Tibial nerve (tissue), 4 donors: ENCODE measurements around the gene OBP2B. TPM values are rescaled to one million over a fixed set of nuclear protein-coding genes. Genes with fewer than 3 reads are reported as not detected.

Source experiments
- DNase-seq, 2 donors: peaks; one replicate each; pipeline ENCODE4 v3.0.0-alpha.2; 2019; ENCODE audit warnings: low spot score in 2 of 2
- H3K27ac ChIP-seq, 4 donors: fragments of 200-600 bp; sonication (generic) in 3 of 4; one replicate each; pipeline ENCODE4 v1.5.1; 2017 to 2019; ENCODE audit warnings: mild to moderate bottlenecking in 1 of 4
- H3K27me3 ChIP-seq, 2 donors: fragments of 200-600 bp; sonication (generic) in 1 of 2; one replicate each; pipeline versions ENCODE4 v1.5.1 to v1.6.0; 2017 to 2019
- H3K36me3 ChIP-seq, 3 donors: fragments of 200-600 bp; sonication (generic); one replicate each; pipeline ENCODE4 v1.5.1; 2018 to 2019
- H3K4me1 ChIP-seq, 4 donors: fragments of 200-600 bp; sonication (generic) in 3 of 4; one replicate each; pipeline ENCODE4 v1.5.1; 2017 to 2019
- H3K4me3 ChIP-seq, 4 donors: fragments of 200-600 bp; sonication (generic) in 3 of 4; one replicate each; pipeline ENCODE4 v1.5.1; 2017 to 2019; ENCODE audit warnings: mild to moderate bottlenecking in 1 of 4, moderate library complexity in 1 of 4
- H3K9me3 ChIP-seq, 4 donors: fragments of 200-600 bp; sonication (generic) in 3 of 4; one replicate each; pipeline ENCODE4 v1.5.1; 2017 to 2019
- CTCF ChIP-seq, 5 experiments: fragments of 200-600 bp in 3 of 5; fragments of 450-650 bp in 2 of 5; sonication (generic) in 3 of 5; IDR thresholded peaks; one replicate each; pipeline ENCODE4 v1.5.1; 2016 to 2019; ENCODE audit warnings: antibody characterized with exemption in 5 of 5, mild to moderate bottlenecking in 3 of 5, moderate library complexity in 2 of 5
- EP300 ChIP-seq, 2 donors: sonication (generic); formaldehyde crosslinking; IDR thresholded peaks; one replicate each; pipeline ENCODE4 v1.6.1; 2017; ENCODE audit warnings: antibody characterized with exemption in 2 of 2, mild to moderate bottlenecking in 1 of 2
- POLR2A ChIP-seq, 2 donors: fragments of 450-650 bp; IDR thresholded peaks; one replicate each; pipeline ENCODE4 v1.6.1; 2017; ENCODE audit warnings: antibody characterized with exemption in 2 of 2, mild to moderate bottlenecking in 2 of 2, moderate library complexity in 2 of 2
- WGBS, 2 donors: methylation state at CpG; one replicate each; pipeline ENCODE4 v1.1.5; 2018; 5-methylcytosine and 5-hydroxymethylcytosine counted together
- total RNA-seq, 4 donors: library from RNA; depleted of rRNA; stranded (reverse); fragments of >200 nt; gene quantifications; one replicate each; pipeline ENCODE4 v1.1.0, GENCODE V29; 2016

The OBP2B gene
- total RNA-seq, 4 donors from 2014 or later = not detected

- H3K4me1 ChIP-seq = peaks cover 0 to 12% (median 0%) of the 10 kb centered on the region in 4 donors
- H3K36me3 ChIP-seq = no peaks in the 10 kb centered on the region
- TF ChIP-seq POLR2A (IDR thresholded peaks at IDR 0.05) (no peak), EP300 (IDR thresholded peaks at IDR 0.05) (no peak), CTCF (IDR thresholded peaks at IDR 0.05) (no peak)
- no peak overlapping the region for H3K27ac ChIP-seq
- H3K4me3 ChIP-seq = no peak overlapping the region
- DNase-seq = no peak
- H3K9me3 ChIP-seq = no peaks in the 10 kb centered on the region
- no peaks in the 10 kb centered on the region for H3K27me3 ChIP-seq
- 67 to 90% methylated on average over 4 to 5 of the region's 5 CpGs for WGBS, 2 donors
Observed at GRCh38 chr9:133182151-133182550, 26.9 kb downstream of the OBP2B start.

GRCh38 chr9:133181561-133181960 is 27.5 kb downstream of the OBP2B start:
- 72 to 75% methylated on average over 3 of the region's 3 CpGs for WGBS, 2 donors
- H3K36me3 ChIP-seq = no peaks in the 10 kb centered on the region
- H3K27ac ChIP-seq = peak overlapping the region in 2 of 4 donors; percentile 64 to 68
- no peak for DNase-seq
- no peaks in the 10 kb centered on the region for H3K9me3 ChIP-seq
- H3K27me3 ChIP-seq = no peaks in the 10 kb centered on the region
- H3K4me1 ChIP-seq = peaks cover 0 to 12% (median 0%) of the 10 kb centered on the region in 4 donors
- H3K4me3 ChIP-seq = no peak overlapping the region
- TF ChIP-seq POLR2A (IDR thresholded peaks at IDR 0.05) (no peak), EP300 (IDR thresholded peaks at IDR 0.05) (no peak), CTCF (IDR thresholded peaks at IDR 0.05) (no peak)

- Histone ChIP-seq H3K4me1 (peaks cover 0 to 9% (median 0%) of the 10 kb centered on the region in 4 donors), H3K9me3 (no peaks in the 10 kb centered on the region), H3K27ac (peak overlapping the region in 2 of 4 donors; percentile 64 to 68), H3K36me3 (no peaks in the 10 kb centered on the region), H3K27me3 (no peaks in the 10 kb centered on the region), H3K4me3 (no peak overlapping the region)
- TF ChIP-seq CTCF (IDR thresholded peaks at IDR 0.05) (no peak), POLR2A (IDR thresholded peaks at IDR 0.05) (no peak), EP300 (IDR thresholded peaks at IDR 0.05) (no peak)
- WGBS, 2 donors = 57 to 60% methylated on average over 5 of the region's 5 CpGs
- no peak for DNase-seq
Observed at GRCh38 chr9:133180953-133181352, 28.1 kb downstream of the OBP2B start.

- H3K27ac ChIP-seq = no peak overlapping the region
- WGBS, 2 donors = 69 to 72% methylated on average over 7 of the region's 7 CpGs
- H3K27me3 ChIP-seq = peaks cover 0 to 4% of the 10 kb centered on the region in 2 donors
- no peak for TF ChIP-seq POLR2A (IDR thresholded peaks at IDR 0.05)
- TF ChIP-seq EP300 (IDR thresholded peaks at IDR 0.05) = no peak
- TF ChIP-seq CTCF (IDR thresholded peaks at IDR 0.05) = no peak
- no peak overlapping the region for H3K4me3 ChIP-seq
- H3K4me1 ChIP-seq = no peaks in the 10 kb centered on the region
- no peaks in the 10 kb centered on the region for H3K36me3 ChIP-seq
- no peak for DNase-seq
- H3K9me3 ChIP-seq = no peaks in the 10 kb centered on the region
Observed at GRCh38 chr9:133173056-133173455, 36.0 kb downstream of the OBP2B start.

GRCh38 chr9:133171161-133171961 is 37.7 kb downstream of the OBP2B start:
- no peak overlapping the region for H3K27ac ChIP-seq
- peaks cover 0 to 4% of the 10 kb centered on the region in 2 donors for H3K27me3 ChIP-seq
- no peak for DNase-seq
- 77 to 79% methylated on average over 28 of the region's 29 CpGs for WGBS, 2 donors
- no peaks in the 10 kb centered on the region for H3K4me1 ChIP-seq
- no peak for TF ChIP-seq CTCF (IDR thresholded peaks at IDR 0.05)
- TF ChIP-seq EP300 (IDR thresholded peaks at IDR 0.05) = no peak
- TF ChIP-seq POLR2A (IDR thresholded peaks at IDR 0.05) = no peak
- H3K9me3 ChIP-seq = no peaks in the 10 kb centered on the region
- H3K36me3 ChIP-seq = no peaks in the 10 kb centered on the region
- no peak overlapping the region for H3K4me3 ChIP-seq
